Activated naive CD4-positive, alpha-beta T cell treated with anti-CD3 and anti-CD28 coated beads, Interleukin-2, amount 10 ng/mL, durations not matched to agents 7 days and 5 days (primary cell): ENCODE data around the gene CEP85L.

ENCODE experiments used
- CTCF ChIA-PET: fragments of 350-600 bp; sonication (Branson Sonifier 250); formaldehyde crosslinking; loops from one replicate; lab custom pipeline; 2021; ENCODE audit warnings: antibody characterized with exemption; lab: Charles Lee
- DNase-seq: peaks from one replicate; pipeline ENCODE4 v3.0.0-alpha.2; 2020
- H3K27ac Mint-ChIP-seq: one replicate; pipeline ENCODE4 v1.8.0; 2021; ENCODE audit warnings: mild to moderate bottlenecking, moderate library complexity, mixed read lengths
- H3K27me3 Mint-ChIP-seq: one replicate; pipeline ENCODE4 v1.8.0; 2021; ENCODE audit warnings: mild to moderate bottlenecking, mixed read lengths
- H3K36me3 Mint-ChIP-seq: one replicate; pipeline ENCODE4 v1.8.0; 2021; ENCODE audit warnings: mixed read lengths
- H3K4me1 Mint-ChIP-seq: one replicate; pipeline ENCODE4 v1.8.0; 2021; ENCODE audit warnings: mixed read lengths
- H3K4me3 Mint-ChIP-seq: one replicate; pipeline ENCODE4 v1.8.0; 2021; ENCODE audit warnings: mild to moderate bottlenecking, moderate library complexity, mixed read lengths
- H3K9me3 Mint-ChIP-seq: one replicate; pipeline ENCODE4 v1.8.0; 2021; ENCODE audit warnings: mixed read lengths

The CEP85L gene

DNA sequence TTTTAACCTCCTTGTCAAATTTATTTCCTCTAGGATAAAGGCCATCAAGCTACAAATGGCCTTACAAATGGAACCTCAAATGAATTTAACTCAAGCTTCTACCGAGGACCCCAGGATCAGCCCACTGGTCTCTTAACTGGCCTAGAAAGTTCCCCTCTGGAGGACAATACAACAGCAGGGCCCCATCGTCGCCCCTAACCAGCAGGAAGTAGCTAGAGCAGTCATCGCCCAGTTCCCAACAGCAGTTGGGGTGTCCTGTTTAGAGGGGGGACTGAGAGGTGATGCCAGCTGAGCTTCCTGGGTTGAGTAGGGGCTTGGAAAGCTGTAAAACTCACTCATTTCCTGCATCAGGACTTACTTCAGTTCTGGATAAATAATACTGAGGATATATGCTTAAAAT, 25.6 kb downstream of the CEP85L start:
- H3K4me3 Mint-ChIP-seq: no peak overlapping the region
- DNase-seq: no peak
- no peaks in the 10 kb centered on the region for H3K27me3 Mint-ChIP-seq
- peaks cover 55% of the 10 kb centered on the region for H3K36me3 Mint-ChIP-seq
- H3K27ac Mint-ChIP-seq: no peak overlapping the region
- peaks cover 9% of the 10 kb centered on the region for H3K9me3 Mint-ChIP-seq
- H3K4me1 Mint-ChIP-seq: no peaks in the 10 kb centered on the region
- CTCF ChIA-PET: interaction anchor here (0.6 kb wide), 1 partner anchor 60 kb away, joined by 3 read pairs; no protein-coding TSS in a partner anchor

DNA sequence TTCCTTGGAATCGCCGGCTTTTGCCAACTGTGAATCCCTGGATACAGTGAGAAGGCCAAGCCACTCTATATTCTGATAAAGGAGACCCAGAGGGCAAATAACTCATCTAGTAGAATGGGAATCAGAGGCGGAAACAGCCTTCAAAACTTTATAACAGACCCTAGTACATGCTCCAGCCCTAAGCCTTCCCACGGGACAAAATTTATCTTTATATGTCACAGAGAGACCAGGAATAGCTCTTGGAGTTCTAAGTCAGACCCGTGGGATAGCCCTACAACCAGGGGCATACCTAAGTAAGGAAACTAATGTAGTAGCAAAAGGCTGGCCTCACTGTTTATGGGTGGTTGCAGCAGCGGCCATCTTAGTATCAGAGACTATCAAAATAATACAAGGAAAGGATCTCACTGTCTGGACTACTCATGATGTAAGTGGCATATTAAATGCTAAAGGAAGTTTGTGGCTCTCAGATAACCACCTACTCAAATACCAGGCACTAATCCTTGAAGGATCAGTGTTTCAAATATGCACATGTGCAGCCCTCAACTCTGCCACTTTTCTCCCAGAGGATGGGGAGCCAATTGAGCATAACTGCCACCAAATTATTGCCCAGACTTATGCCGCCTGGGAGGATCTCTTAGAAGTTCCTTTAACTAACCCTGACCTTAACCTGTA, 29.5 kb downstream of the CEP85L start:
- H3K4me1 Mint-ChIP-seq: peaks cover 10% of the 10 kb centered on the region
- H3K9me3 Mint-ChIP-seq: peaks cover 9% of the 10 kb centered on the region
- no peaks in the 10 kb centered on the region for H3K27me3 Mint-ChIP-seq
- no peak for DNase-seq
- H3K4me3 Mint-ChIP-seq: no peak overlapping the region
- peaks cover 23% of the 10 kb centered on the region for H3K36me3 Mint-ChIP-seq
- no peak overlapping the region for H3K27ac Mint-ChIP-seq
- CTCF ChIA-PET: interaction anchor here (1.5 kb wide), 1 partner anchor 14 kb away, joined by 3 read pairs; no protein-coding TSS in a partner anchor

- Mint-ChIP-seq H3K9me3 (no peaks in the 10 kb centered on the region), H3K36me3 (peaks cover 17% of the 10 kb centered on the region), H3K27ac (no peak overlapping the region), H3K27me3 (no peaks in the 10 kb centered on the region), H3K4me1 (peaks cover 10% of the 10 kb centered on the region), H3K4me3 (no peak overlapping the region)
- CTCF ChIA-PET: interaction anchor here (2.3 kb wide), 1 partner anchor 55 kb away, joined by 9 read pairs; no protein-coding TSS in a partner anchor
- no peak for DNase-seq
Measured at GRCh38 chr6:118620202-118620601, 31.2 kb downstream of the CEP85L start.

GRCh38 chr6:118618676-118619377, 32.6 kb downstream of the CEP85L start:
- DNase-seq: peak; percentile 73
- no peaks in the 10 kb centered on the region for H3K27me3 Mint-ChIP-seq
- peaks cover 10% of the 10 kb centered on the region for H3K4me1 Mint-ChIP-seq
- no peak overlapping the region for H3K4me3 Mint-ChIP-seq
- H3K27ac Mint-ChIP-seq: peak overlapping the region; percentile 12
- CTCF ChIA-PET: interaction anchor here (0.8 to 1.0 kb wide), 7 partner anchors 9 to 333 kb away, joined by 3 to 7 read pairs (median 3); no protein-coding TSS in a partner anchor
- no peaks in the 10 kb centered on the region for H3K9me3 Mint-ChIP-seq
- H3K36me3 Mint-ChIP-seq: peaks cover 13% of the 10 kb centered on the region

GRCh38 chr6:118617417-118617816, 34.0 kb downstream of the CEP85L start:
- CTCF ChIA-PET: interaction anchor here (0.7 to 1.4 kb wide), 5 partner anchors 37 to 332 kb away, joined by 3 to 8 read pairs (median 3); no protein-coding TSS in a partner anchor
- no peak overlapping the region for H3K27ac Mint-ChIP-seq
- no peaks in the 10 kb centered on the region for H3K27me3 Mint-ChIP-seq
- no peak for DNase-seq
- peaks cover 13% of the 10 kb centered on the region for H3K4me1 Mint-ChIP-seq
- H3K36me3 Mint-ChIP-seq: peaks cover 20% of the 10 kb centered on the region
- peaks cover 2% of the 10 kb centered on the region for H3K9me3 Mint-ChIP-seq
- H3K4me3 Mint-ChIP-seq: no peak overlapping the region

DNA sequence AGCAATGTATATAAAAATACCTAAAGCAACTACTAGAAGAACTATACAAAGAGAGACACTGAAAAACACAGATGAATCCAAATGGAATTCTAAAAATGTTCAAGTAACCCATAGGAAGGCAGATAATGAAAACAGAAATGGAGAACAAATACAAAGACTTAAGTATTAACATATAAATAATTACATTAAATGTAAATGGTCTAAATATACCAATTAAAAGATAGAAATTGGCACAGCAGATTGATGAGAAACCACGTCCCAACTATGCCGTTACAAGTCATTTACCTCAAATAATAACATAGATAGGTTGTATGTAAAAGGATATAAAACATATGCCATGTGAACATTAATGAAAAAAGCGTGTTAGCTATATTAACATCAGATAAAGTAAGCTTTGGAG, 40.1 kb downstream of the CEP85L start:
- DNase-seq: no peak
- no peak overlapping the region for H3K27ac Mint-ChIP-seq
- H3K4me3 Mint-ChIP-seq: no peak overlapping the region
- peaks cover 5% of the 10 kb centered on the region for H3K9me3 Mint-ChIP-seq
- H3K27me3 Mint-ChIP-seq: no peaks in the 10 kb centered on the region
- CTCF ChIA-PET: no interaction called here
- peaks cover 47% of the 10 kb centered on the region for H3K36me3 Mint-ChIP-seq
- H3K4me1 Mint-ChIP-seq: peaks cover 22% of the 10 kb centered on the region

DNA sequence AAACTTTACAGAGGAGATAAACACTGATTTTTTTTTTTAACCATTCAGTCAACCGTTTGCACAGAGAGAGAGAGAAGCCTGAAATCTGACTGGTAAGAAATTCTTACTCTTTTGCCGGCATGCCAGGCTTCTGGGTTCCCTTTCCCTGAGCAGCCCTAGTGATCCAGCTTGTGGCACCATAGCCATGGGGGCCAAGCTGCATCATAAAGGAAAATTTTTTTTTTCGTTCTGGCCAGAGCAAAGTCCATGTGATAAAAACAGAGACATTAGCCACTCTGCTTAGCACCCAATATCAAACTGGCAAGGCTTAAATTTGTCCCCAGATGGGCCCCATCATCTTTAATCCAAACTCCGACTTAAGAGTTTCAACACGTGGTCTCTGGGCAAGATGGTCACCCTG, 44.5 kb downstream of the CEP85L start:
- DNase-seq: no peak
- CTCF ChIA-PET: interaction anchor here (1.0 kb wide), 1 partner anchor 41 kb away, joined by 6 read pairs; no protein-coding TSS in a partner anchor
- H3K4me3 Mint-ChIP-seq: no peak overlapping the region
- no peaks in the 10 kb centered on the region for H3K27me3 Mint-ChIP-seq
- peaks cover 9% of the 10 kb centered on the region for H3K9me3 Mint-ChIP-seq
- H3K4me1 Mint-ChIP-seq: peaks cover 22% of the 10 kb centered on the region
- no peak overlapping the region for H3K27ac Mint-ChIP-seq
- H3K36me3 Mint-ChIP-seq: peaks cover 60% of the 10 kb centered on the region

DNA sequence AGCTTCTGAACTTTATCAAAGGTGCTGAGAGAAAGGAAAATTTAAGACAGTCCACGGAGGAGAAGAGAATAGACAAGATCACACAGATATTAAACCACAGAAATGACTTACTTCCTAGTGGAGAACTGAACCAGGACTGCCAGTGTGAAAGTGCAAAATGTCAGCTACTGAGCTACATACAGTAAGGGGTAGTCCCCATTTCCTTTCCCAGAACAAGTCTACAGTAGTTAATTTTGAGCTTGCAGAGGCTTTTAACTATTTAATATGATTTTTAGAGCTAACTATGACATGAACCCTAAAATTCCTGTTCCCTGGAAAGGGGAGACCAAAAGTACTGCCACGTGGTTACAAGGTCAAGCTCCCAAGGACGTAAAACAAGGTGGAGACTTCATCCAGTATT, 45.1 kb downstream of the CEP85L start:
- peaks cover 62% of the 10 kb centered on the region for H3K36me3 Mint-ChIP-seq
- H3K9me3 Mint-ChIP-seq: peaks cover 8% of the 10 kb centered on the region
- H3K27me3 Mint-ChIP-seq: no peaks in the 10 kb centered on the region
- peaks cover 21% of the 10 kb centered on the region for H3K4me1 Mint-ChIP-seq
- CTCF ChIA-PET: interaction anchor here (1.0 to 1.1 kb wide), 2 partner anchors 24 to 41 kb away, joined by 4 to 6 read pairs; no protein-coding TSS in a partner anchor
- H3K4me3 Mint-ChIP-seq: no peak overlapping the region
- no peak overlapping the region for H3K27ac Mint-ChIP-seq
- no peak for DNase-seq

GRCh38 chr6:118603372-118603771, 48.0 kb downstream of the CEP85L start:
- Mint-ChIP-seq H3K36me3 (peaks cover 60% of the 10 kb centered on the region), H3K27ac (no peak overlapping the region), H3K4me1 (peaks cover 16% of the 10 kb centered on the region), H3K4me3 (no peak overlapping the region), H3K9me3 (peaks cover 8% of the 10 kb centered on the region), H3K27me3 (no peaks in the 10 kb centered on the region)
- no peak for DNase-seq
- CTCF ChIA-PET: no interaction called here

DNA sequence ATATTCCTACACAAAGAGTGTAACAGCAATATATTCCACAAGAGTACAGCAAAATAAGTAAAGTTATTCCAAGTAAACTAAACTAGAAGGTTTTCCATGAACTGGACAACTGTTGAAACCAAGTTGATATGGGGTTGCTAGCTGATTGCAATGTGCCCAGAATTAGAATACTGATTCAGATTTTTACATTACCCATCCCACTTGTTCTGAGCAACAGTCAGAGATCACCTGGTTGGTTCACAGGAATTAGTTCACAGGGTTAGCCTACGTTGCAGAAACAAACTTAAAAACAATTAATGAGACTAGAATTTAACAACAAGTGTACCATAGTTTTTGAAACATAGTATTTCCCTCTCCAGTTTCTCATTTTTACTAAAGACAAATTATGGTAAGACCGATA, 49.1 kb downstream of the CEP85L start:
- peaks cover 13% of the 10 kb centered on the region for H3K4me1 Mint-ChIP-seq
- H3K27ac Mint-ChIP-seq: no peak overlapping the region
- H3K36me3 Mint-ChIP-seq: peaks cover 61% of the 10 kb centered on the region
- no peak for DNase-seq
- no peak overlapping the region for H3K4me3 Mint-ChIP-seq
- CTCF ChIA-PET: interaction anchor here (1.0 to 1.4 kb wide), 2 partner anchors 16 to 117 kb away, joined by 3 to 4 read pairs; no protein-coding TSS in a partner anchor
- H3K27me3 Mint-ChIP-seq: no peaks in the 10 kb centered on the region
- H3K9me3 Mint-ChIP-seq: peaks cover 8% of the 10 kb centered on the region

DNA sequence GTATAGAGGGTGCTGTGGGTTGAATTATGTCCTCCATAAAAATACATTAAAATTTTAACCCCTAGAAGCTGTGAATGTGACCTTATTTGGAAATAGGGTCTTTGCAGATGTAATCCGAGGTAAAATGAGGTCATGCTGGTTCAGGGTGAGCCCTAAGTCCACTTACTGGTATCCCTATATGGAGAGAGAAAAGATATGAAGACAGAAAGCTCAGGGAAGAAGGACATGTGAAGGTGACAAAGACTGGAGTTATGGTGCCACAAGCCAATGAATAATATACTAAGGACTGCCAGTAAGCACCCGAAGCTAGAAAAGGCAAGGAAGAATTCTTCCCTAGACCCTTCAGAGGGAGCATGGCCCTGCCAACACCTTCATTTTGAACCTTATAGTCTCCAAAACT, 53.1 kb downstream of the CEP85L start:
- no peak overlapping the region for H3K27ac Mint-ChIP-seq
- CTCF ChIA-PET: interaction anchor here (1.0 to 2.0 kb wide), 3 partner anchors 13 to 202 kb away, joined by 3 to 5 read pairs (median 3); no protein-coding TSS in a partner anchor
- DNase-seq: no peak
- H3K27me3 Mint-ChIP-seq: no peaks in the 10 kb centered on the region
- no peak overlapping the region for H3K4me3 Mint-ChIP-seq
- H3K9me3 Mint-ChIP-seq: peaks cover 2% of the 10 kb centered on the region
- H3K4me1 Mint-ChIP-seq: peaks cover 2% of the 10 kb centered on the region
- H3K36me3 Mint-ChIP-seq: peaks cover 47% of the 10 kb centered on the region

GRCh38 chr6:118597636-118598035, 53.8 kb downstream of the CEP85L start:
- DNase-seq: no peak
- Mint-ChIP-seq H3K27me3 (no peaks in the 10 kb centered on the region), H3K27ac (no peak overlapping the region), H3K4me1 (peaks cover 2% of the 10 kb centered on the region), H3K9me3 (peaks cover 2% of the 10 kb centered on the region), H3K36me3 (peaks cover 47% of the 10 kb centered on the region), H3K4me3 (no peak overlapping the region)
- CTCF ChIA-PET: interaction anchor here (1.0 to 2.0 kb wide), 3 partner anchors 12 to 202 kb away, joined by 3 to 5 read pairs (median 3); no protein-coding TSS in a partner anchor

- peaks cover 2% of the 10 kb centered on the region for H3K9me3 Mint-ChIP-seq
- peaks cover 40% of the 10 kb centered on the region for H3K36me3 Mint-ChIP-seq
- H3K4me3 Mint-ChIP-seq: no peak overlapping the region
- H3K27me3 Mint-ChIP-seq: no peaks in the 10 kb centered on the region
- CTCF ChIA-PET: interaction anchor here (2.0 kb wide), 1 partner anchor 16 kb away, joined by 5 read pairs; no protein-coding TSS in a partner anchor
- H3K27ac Mint-ChIP-seq: no peak overlapping the region
- DNase-seq: no peak
- H3K4me1 Mint-ChIP-seq: peaks cover 2% of the 10 kb centered on the region
Measured at GRCh38 chr6:118596774-118597320, 54.5 kb downstream of the CEP85L start.

- DNase-seq: no peak
- Mint-ChIP-seq H3K27ac (no peak overlapping the region), H3K9me3 (peaks cover 2% of the 10 kb centered on the region), H3K4me3 (no peak overlapping the region), H3K4me1 (peaks cover 2% of the 10 kb centered on the region), H3K27me3 (no peaks in the 10 kb centered on the region), H3K36me3 (peaks cover 50% of the 10 kb centered on the region)
- CTCF ChIA-PET: interaction anchor here (1.2 to 1.3 kb wide), 2 partner anchors 12 to 312 kb away, joined by 3 to 4 read pairs; no protein-coding TSS in a partner anchor
Measured at GRCh38 chr6:118594877-118595276, 56.5 kb downstream of the CEP85L start.
